Occipital lobe (tissue), 2 donors: ENCODE data around the gene PDE1C. TPM values are rescaled to one million over a fixed set of nuclear protein-coding genes. Genes with fewer than 3 reads are reported as not detected.

Experiments
- DNase-seq: peaks from one replicate; lab custom pipeline; 2025; lab: John Stamatoyannopoulos, UW
- total RNA-seq: library from RNA; depleted of rRNA; stranded (reverse); fragments of >200 nt; gene quantifications from one replicate; pipeline ENCODE4 v1.2.3, GENCODE V29; 2014

The PDE1C gene
- total RNA-seq, 1 donor from 2014 or later, result 17.8 TPM

- no peak for DNase-seq
Measured at GRCh38 chr7:32075612-32076011, 5.4 kb upstream of the PDE1C start.

- DNase-seq, result peak; percentile 44
Measured at GRCh38 chr7:32074787-32075585, 4.8 kb upstream of the PDE1C start.

- DNase-seq, result no peak
Measured at GRCh38 chr7:32073533-32073932, 3.3 kb upstream of the PDE1C start.

GRCh38 chr7:32072397-32072796, 2.2 kb upstream of the PDE1C start:
- no peak for DNase-seq

- DNase-seq, result no peak
Measured at GRCh38 chr7:32071466-32072091, 1.4 kb upstream of the PDE1C start.

- DNase-seq, result no peak
Measured at GRCh38 chr7:32070051-32070405, 179 bp downstream of the PDE1C start.

GRCh38 chr7:32069116-32069650, 1.0 kb downstream of the PDE1C start:
- no peak for DNase-seq

GRCh38 chr7:32068411-32069101, 1.7 kb downstream of the PDE1C start:
- DNase-seq, result no peak

- no peak for DNase-seq
Measured at GRCh38 chr7:32066441-32066840, 3.8 kb downstream of the PDE1C start.

GRCh38 chr7:32063614-32064013, 6.6 kb downstream of the PDE1C start:
- DNase-seq, result no peak

GRCh38 chr7:32062150-32062549, 8.1 kb downstream of the PDE1C start:
- no peak for DNase-seq

GRCh38 chr7:32061346-32061745, 8.9 kb downstream of the PDE1C start:
- no peak for DNase-seq

GRCh38 chr7:32059289-32060011, 10.8 kb downstream of the PDE1C start:
- no peak for DNase-seq

GRCh38 chr7:32058002-32058401, 12.2 kb downstream of the PDE1C start:
- DNase-seq, result no peak

- no peak for DNase-seq
Measured at GRCh38 chr7:32056767-32057166, 13.4 kb downstream of the PDE1C start.

GRCh38 chr7:32053204-32053603, 17.0 kb downstream of the PDE1C start:
- no peak for DNase-seq

- DNase-seq, result no peak
Measured at GRCh38 chr7:32051128-32051527, 19.1 kb downstream of the PDE1C start.

GRCh38 chr7:32049599-32049998, 20.6 kb downstream of the PDE1C start:
- no peak for DNase-seq

GRCh38 chr7:32048970-32049491, 21.2 kb downstream of the PDE1C start:
- no peak for DNase-seq

- no peak for DNase-seq
Measured at GRCh38 chr7:32047801-32048200, 22.4 kb downstream of the PDE1C start.

GRCh38 chr7:32047075-32047474, 23.1 kb downstream of the PDE1C start:
- DNase-seq, result no peak
